HUDEP-2 (cell line): ENCODE data around the gene SLC35A1.

ENCODE experiments used
- DNase-seq, 76 experiments: peaks; one replicate each; lab custom pipeline; 2025; ENCODE audit not compliant: unreplicated experiment in 76 of 76; lab: John Stamatoyannopoulos, UW

SLC35A1 gene

GRCh38 chr6:87522686-87523085 lies 49.9 kb downstream of the SLC35A1 start:
- DNase-seq, result no peak

GRCh38 chr6:87529221-87529620 lies 56.4 kb downstream of the SLC35A1 start:
- DNase-seq, result no peak

GRCh38 chr6:87534377-87535047 lies 61.7 kb downstream of the SLC35A1 start:
- DNase-seq, result no peak

- DNase-seq, result no peak
These were observed 65.9 kb downstream of the SLC35A1 start for GRCh38 chr6:87538510-87539260.

- DNase-seq, result no peak
These were observed 66.8 kb downstream of the SLC35A1 start for GRCh38 chr6:87539554-87539953.

- no peak for DNase-seq
These were observed 67.8 kb downstream of the SLC35A1 start for GRCh38 chr6:87540539-87540938.

- no peak for DNase-seq
These were observed 68.3 kb downstream of the SLC35A1 start for GRCh38 chr6:87541041-87541440.

GRCh38 chr6:87541744-87542143 lies 69.0 kb downstream of the SLC35A1 start:
- no peak for DNase-seq

- no peak for DNase-seq
These were observed 71.1 kb downstream of the SLC35A1 start for GRCh38 chr6:87543696-87544473.

GRCh38 chr6:87544474-87544735 lies 71.6 kb downstream of the SLC35A1 start:
- DNase-seq, result no peak

GRCh38 chr6:87551799-87552198 lies 79.0 kb downstream of the SLC35A1 start:
- DNase-seq, result no peak

- DNase-seq, result no peak
These were observed 80.5 kb downstream of the SLC35A1 start for GRCh38 chr6:87553159-87553765.

GRCh38 chr6:87555506-87555905 lies 82.7 kb downstream of the SLC35A1 start:
- DNase-seq, result no peak

- no peak for DNase-seq
These were observed 85.7 kb downstream of the SLC35A1 start for GRCh38 chr6:87558446-87558845.

- DNase-seq, result no peak
These were observed 88.2 kb downstream of the SLC35A1 start for GRCh38 chr6:87561017-87561416.
